Psoas muscle (tissue), 8 donors: ENCODE results near the gene KIAA0753. TPM values are rescaled to one million over a fixed set of nuclear protein-coding genes. Genes with fewer than 3 reads are reported as not detected.

ENCODE experiments used
- ATAC-seq, 4 donors: fragments of 200-7000 bp; cut with Tn5 transposase; one replicate each; pipeline ENCODE4 v1.9.1; 2020; ENCODE audit warnings: moderate library complexity in 3 of 4, mild to moderate bottlenecking in 2 of 4
- DNase-seq, 2 donors: peaks; one replicate each; pipeline ENCODE4 v3.0.0-alpha.2; 2020
- H3K27ac ChIP-seq: fragments of 200-600 bp; one replicate; pipeline ENCODE4 v1.8.0; 2022
- H3K27me3 ChIP-seq, 3 donors: fragments of 200-600 bp in 1 of 3; one replicate each; pipeline versions ENCODE4 v1.6.1 to v1.8.0; 2013 to 2022; ENCODE audit warnings: low read length in 2 of 3, mild to moderate bottlenecking in 2 of 3, moderate library complexity in 1 of 3; ENCODE audit not compliant: insufficient read depth in 3 of 3
- H3K36me3 ChIP-seq, 2 donors: fragments of 200-600 bp in 1 of 2; one replicate each; pipeline versions ENCODE4 v1.6.1 to v1.8.0; 2013 to 2022; ENCODE audit warnings: low read depth in 1 of 2, mild to moderate bottlenecking in 1 of 2, moderate library complexity in 1 of 2; ENCODE audit not compliant: insufficient read depth in 1 of 2
- H3K4me1 ChIP-seq: fragments of 200-600 bp; one replicate; pipeline ENCODE4 v1.8.0; 2022
- H3K4me3 ChIP-seq: fragments of 200-600 bp; one replicate; pipeline ENCODE4 v1.8.0; 2022; ENCODE audit warnings: mild to moderate bottlenecking
- H3K9me3 ChIP-seq: fragments of 200-600 bp; one replicate; pipeline ENCODE4 v1.8.0; 2022
- WGBS, 3 donors: extraction: QIAGEN DNeasy Blood & Tissue Kit; methylation state at CpG; one replicate each; pipeline versions ENCODE4 v1.1.6 to v1.1.7; 2013; 5-methylcytosine and 5-hydroxymethylcytosine counted together
- intact Hi-C, 2 donors: fragments of 100-400 bp; cut with DNase I; formaldehyde crosslinking; loops; one replicate each; pipeline versions ENCODE4 v1.11.0 to v1.14.2; 2022
- polyA plus RNA-seq, 3 donors: library from polyadenylated mRNA; stranded (reverse); fragments of 200-250 nt; gene quantifications; one replicate each; pipeline ENCODE4 v1.2.3, GENCODE V29; 2013
- total RNA-seq, 4 donors: library from RNA; stranded (reverse); fragmentation: NEBNext Ultra II Directional in 2 of 4; extraction: Animal tissue kit (Norgen Biotek cat#: 25700) in 2 of 4; gene quantifications; one replicate each; pipeline versions ENCODE4 v1.2.1 to v1.2.4, GENCODE V29; 2021 to 2023
- TF ChIP-seq, protein P1 (sequence below): fragments of 200-600 bp; IDR thresholded peaks from one replicate; pipeline ENCODE4 v1.8.0; 2022; ENCODE audit warnings: antibody characterized with exemption
- donor health status: healthy with polysubstance abuse.
- donor health status: DM: no; HTN: no; CAD: no; lungs with moderate emphysema.
- donor health status: Bipolar disorder and iron deficiency.
- donor health status: healthy.
- donor health status: DM: yes; HTN: yes; CAD: no.
- donor health status: DM: no; HTN: no; CAD: no.
- donor health status: DM: no; HTN: no; CAD: no.
- donor health status: DM: yes; HTN: yes; CAD: no.

Gene KIAA0753
- total and polyA plus RNA-seq, 7 donors = 2.4 to 4.7 (median 3.0) TPM

DNA sequence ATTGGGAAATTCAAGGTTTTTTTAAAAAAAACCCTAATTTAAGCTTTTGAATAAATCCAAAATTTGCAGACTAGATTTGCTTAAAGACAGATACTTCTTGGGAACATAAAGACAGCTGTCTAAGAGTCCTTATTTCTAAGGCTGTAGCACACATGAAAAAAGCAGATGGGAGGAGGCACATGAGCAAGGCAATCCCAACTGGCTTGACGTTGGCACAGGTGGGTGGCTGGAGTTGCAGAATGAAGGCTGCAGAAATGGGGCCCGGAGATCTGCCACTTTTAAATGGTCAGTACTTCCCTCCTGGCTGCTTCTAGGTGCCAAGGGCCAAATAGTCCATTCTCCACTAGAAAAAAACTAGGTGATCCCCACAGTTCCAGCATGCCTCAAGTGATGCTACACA is 4.4 kb downstream of the KIAA0753 start:
- 56 to 69% (median 60%) methylated on average over 2 of the region's 2 CpGs for WGBS, 3 donors

DNA sequence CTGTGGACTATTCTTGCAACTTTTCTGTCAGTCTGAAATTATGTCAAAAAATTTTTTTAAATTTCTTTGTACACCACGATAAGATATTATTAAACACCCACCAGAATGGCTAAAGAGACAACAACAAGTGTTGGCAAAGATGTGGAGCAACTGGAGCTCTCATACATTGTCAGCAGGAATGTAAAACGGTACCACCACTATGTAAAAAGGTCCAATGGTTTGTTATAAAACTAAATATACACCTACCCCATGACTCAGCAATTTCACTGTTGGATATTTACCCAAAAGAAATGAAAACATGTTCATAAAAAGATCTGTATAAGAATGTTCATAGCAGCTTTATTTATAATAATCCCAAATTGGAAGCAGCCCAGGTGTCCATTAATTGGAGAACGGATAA is 7.2 kb downstream of the KIAA0753 start:
- 90 to 99% (median 97%) methylated on average over 3 of the region's 3 CpGs for WGBS, 3 donors
- Histone ChIP-seq H3K4me1 (no peaks in the 10 kb centered on the region), H3K4me3 (no peak overlapping the region), H3K27ac (no peak overlapping the region), H3K9me3 (no peaks in the 10 kb centered on the region), H3K27me3 (no peaks in the 10 kb centered on the region), H3K36me3 (peaks cover 0 to 54% of the 10 kb centered on the region in 2 donors)
- intact Hi-C loops = no loop called here
- ATAC-seq = no peak
- DNase-seq = no peak
- TF ChIP-seq, protein P1, sequence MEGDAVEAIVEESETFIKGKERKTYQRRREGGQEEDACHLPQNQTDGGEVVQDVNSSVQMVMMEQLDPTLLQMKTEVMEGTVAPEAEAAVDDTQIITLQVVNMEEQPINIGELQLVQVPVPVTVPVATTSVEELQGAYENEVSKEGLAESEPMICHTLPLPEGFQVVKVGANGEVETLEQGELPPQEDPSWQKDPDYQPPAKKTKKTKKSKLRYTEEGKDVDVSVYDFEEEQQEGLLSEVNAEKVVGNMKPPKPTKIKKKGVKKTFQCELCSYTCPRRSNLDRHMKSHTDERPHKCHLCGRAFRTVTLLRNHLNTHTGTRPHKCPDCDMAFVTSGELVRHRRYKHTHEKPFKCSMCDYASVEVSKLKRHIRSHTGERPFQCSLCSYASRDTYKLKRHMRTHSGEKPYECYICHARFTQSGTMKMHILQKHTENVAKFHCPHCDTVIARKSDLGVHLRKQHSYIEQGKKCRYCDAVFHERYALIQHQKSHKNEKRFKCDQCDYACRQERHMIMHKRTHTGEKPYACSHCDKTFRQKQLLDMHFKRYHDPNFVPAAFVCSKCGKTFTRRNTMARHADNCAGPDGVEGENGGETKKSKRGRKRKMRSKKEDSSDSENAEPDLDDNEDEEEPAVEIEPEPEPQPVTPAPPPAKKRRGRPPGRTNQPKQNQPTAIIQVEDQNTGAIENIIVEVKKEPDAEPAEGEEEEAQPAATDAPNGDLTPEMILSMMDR = no peak

More for the DNA sequence above, 4.4 kb downstream of the KIAA0753 start:
- DNase-seq (no peak), ATAC-seq (no peak)
- H3K27ac ChIP-seq = no peak overlapping the region
- no peak overlapping the region for H3K4me3 ChIP-seq
- H3K27me3 ChIP-seq = no peaks in the 10 kb centered on the region
- H3K9me3 ChIP-seq = no peaks in the 10 kb centered on the region
- TF ChIP-seq, protein P1 = no peak
- intact Hi-C loops = no loop called here
- H3K36me3 ChIP-seq = peaks cover 0 to 36% of the 10 kb centered on the region in 2 donors
- peaks cover 5% of the 10 kb centered on the region for H3K4me1 ChIP-seq

DNA sequence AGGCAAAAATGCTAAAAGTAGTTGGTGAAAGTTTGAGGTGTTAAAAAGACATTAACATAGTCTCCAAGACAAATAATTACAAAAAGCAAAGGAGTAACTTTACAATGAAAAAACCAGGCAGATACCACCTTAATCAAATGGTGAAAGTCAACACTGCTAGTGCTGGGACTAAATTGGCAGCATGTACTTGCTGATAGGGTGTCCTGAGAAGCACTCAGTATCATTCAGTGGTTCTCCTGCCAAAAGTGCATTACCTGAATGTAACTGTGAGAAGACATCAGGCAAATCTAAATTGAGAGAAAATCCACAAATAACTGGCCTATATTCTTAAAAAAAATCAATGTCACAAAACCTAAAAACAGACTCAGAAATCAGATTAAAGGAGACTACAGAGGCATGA is 8.0 kb downstream of the KIAA0753 start:
- H3K27me3 ChIP-seq = no peaks in the 10 kb centered on the region
- TF ChIP-seq, protein P1 = no peak
- no peaks in the 10 kb centered on the region for H3K4me1 ChIP-seq
- no peaks in the 10 kb centered on the region for H3K9me3 ChIP-seq
- DNase-seq = no peak
- H3K36me3 ChIP-seq = peaks cover 0 to 61% of the 10 kb centered on the region in 2 donors
- no peak for ATAC-seq
- H3K4me3 ChIP-seq = no peak overlapping the region
- H3K27ac ChIP-seq = no peak overlapping the region
- intact Hi-C loops = no loop called here

DNA sequence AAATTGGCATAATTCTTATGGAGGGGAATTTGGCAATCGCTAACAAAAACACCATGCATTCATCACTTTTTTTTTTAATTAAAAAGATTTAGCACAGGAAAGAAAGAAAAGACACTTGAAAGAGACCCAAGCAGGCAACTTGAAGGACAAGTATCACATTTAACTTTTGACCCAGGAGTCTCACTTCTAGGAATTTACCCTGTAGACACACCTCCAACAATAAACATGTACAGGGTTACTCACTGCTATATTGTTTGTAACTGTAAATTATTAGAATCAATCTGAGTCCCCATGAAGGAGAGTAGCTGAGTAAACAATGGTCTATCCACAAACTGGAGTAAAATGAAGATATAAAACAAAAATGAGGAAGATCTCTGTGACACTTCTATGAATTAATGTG is 10.1 kb downstream of the KIAA0753 start:
- intact Hi-C loops = no loop called here
- no peak for ATAC-seq
- TF ChIP-seq, protein P1 = no peak
- Histone ChIP-seq H3K27ac (no peak overlapping the region), H3K27me3 (no peaks in the 10 kb centered on the region), H3K9me3 (no peaks in the 10 kb centered on the region), H3K4me1 (no peaks in the 10 kb centered on the region), H3K4me3 (no peak overlapping the region), H3K36me3 (peaks cover 0 to 79% of the 10 kb centered on the region in 2 donors)
- no peak for DNase-seq
- WGBS, 3 donors = 90 to 100% (median 100%) methylated on average over 1 of the region's 1 CpG

DNA sequence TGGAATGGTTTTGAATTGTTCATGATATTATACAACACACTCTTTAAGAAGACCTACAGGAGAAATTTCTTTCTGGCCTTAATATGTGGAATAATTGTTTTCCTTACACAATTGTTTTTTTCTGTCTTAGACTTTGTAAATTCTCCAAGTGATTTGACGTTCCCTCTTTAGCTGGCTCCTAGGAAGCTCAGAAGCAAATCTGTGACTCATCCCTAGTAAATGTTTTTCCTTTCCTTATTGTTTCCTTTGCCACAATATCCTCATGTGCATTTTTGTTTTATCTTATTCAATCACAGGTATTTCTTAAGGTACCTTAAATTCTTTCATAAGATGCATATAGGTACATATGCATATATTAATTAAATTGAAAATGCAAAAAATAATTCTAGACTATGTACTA is 13.5 kb downstream of the KIAA0753 start:
- Histone ChIP-seq H3K4me1 (no peaks in the 10 kb centered on the region), H3K36me3 (peaks cover 2 to 79% of the 10 kb centered on the region in 2 donors), H3K27ac (no peak overlapping the region), H3K9me3 (no peaks in the 10 kb centered on the region), H3K27me3 (no peaks in the 10 kb centered on the region), H3K4me3 (no peak overlapping the region)
- intact Hi-C loops = no loop called here
- ATAC-seq (no peak), DNase-seq (no peak)
- TF ChIP-seq, protein P1 = no peak
- WGBS, 3 donors = 54 to 71% (median 61%) methylated on average over 1 of the region's 1 CpG
